HG03196 (cell line): ENCODE measurements around the gene SLC13A4.
"Not testable (repeated sequence)": the region's sequence is repeated elsewhere in the genome, so short reads cannot be mapped to it uniquely, and the experiment has no call there.

Source experiments
- ATAC-seq: cut with Tn5 transposase; IDR thresholded peaks from one replicate; pipeline ENCODE4 v1.9.1; 2021; ENCODE audit not compliant: unreplicated experiment

The SLC13A4 gene

DNA sequence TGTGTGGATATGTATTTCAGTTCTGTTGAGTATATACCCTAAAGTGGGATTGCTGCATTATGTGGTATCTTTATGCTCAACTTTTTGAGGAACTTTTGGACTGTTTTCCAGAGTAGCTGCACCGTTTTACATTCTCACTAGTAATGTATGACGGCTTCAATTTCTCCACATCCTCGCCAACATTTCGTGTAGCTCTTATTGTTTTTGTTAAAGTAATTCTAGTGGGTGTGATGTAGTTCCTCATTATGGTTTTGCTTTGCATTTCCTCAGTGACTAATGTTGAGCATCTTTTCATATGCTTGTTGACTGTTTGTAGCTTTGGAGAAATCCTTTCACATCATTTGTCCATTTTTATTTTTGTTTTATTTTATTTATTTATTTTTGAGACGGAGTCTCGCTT, 61.1 kb downstream of the SLC13A4 start:
- no peak for ATAC-seq

DNA sequence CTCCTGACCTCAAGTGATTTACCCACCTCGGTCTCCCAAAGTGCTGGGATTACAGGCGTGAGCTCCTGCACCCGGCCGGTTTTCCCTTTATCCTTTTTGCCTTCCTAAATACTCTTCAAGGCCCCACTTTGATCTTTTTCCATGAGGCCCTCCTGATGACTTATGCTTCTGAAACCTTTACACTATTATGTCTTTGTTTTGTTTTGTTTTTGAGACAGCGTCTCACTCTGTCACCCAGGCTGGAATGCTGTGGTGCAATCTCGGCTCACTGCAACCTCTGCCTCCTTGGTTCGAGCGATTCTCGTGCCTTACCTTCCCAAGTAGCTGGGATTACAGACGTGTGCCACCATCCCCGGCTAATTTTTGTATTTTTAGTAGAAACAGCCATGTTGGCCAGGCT, 61.8 kb downstream of the SLC13A4 start:
- ATAC-seq, result no peak

DNA sequence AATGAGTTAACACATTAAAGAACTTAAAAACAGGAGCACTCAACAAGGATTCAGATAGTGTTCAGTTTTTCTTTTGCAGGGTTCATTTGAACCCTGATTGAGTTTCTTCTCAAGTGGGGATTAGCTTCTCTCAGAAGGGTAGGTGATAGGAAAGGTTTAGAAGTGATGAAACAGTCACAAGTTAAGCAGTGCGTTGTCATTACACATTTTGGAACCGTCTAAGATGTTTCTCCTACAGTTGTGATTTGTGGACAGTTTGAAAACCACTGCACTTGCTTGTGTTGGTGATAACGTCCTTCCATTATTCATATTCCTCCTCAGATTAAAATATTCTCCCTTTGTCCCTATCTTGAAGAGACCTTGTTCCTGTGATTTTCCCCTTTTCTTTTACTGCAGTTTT, 62.9 kb downstream of the SLC13A4 start:
- no peak for ATAC-seq

DNA sequence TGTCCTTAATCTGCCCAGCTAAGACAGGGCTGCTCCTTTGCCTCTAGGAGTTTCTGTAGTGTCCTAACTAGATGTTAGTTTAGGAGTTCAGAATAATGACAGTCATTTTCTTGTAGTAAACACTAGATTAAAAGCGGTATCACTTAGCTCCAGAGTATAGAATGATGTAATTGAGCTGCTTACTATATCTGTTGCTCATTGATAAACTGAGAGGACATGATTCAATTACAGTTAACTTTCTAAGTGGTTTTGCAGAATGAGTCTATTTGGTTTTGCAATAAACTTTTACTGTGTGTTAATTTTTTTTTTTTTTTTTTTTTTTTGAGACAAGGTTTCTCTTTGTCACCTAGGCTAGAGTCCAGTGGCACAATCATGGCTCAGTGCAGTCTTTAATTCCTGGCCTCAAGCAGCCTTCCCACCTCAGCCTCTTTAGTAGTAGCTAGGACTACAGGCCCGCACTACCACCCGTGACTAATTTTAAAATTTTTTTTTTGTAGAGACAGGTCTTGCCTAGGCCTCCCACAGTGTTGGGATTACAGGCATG, 63.9 kb downstream of the SLC13A4 start:
- no peak for ATAC-seq

DNA sequence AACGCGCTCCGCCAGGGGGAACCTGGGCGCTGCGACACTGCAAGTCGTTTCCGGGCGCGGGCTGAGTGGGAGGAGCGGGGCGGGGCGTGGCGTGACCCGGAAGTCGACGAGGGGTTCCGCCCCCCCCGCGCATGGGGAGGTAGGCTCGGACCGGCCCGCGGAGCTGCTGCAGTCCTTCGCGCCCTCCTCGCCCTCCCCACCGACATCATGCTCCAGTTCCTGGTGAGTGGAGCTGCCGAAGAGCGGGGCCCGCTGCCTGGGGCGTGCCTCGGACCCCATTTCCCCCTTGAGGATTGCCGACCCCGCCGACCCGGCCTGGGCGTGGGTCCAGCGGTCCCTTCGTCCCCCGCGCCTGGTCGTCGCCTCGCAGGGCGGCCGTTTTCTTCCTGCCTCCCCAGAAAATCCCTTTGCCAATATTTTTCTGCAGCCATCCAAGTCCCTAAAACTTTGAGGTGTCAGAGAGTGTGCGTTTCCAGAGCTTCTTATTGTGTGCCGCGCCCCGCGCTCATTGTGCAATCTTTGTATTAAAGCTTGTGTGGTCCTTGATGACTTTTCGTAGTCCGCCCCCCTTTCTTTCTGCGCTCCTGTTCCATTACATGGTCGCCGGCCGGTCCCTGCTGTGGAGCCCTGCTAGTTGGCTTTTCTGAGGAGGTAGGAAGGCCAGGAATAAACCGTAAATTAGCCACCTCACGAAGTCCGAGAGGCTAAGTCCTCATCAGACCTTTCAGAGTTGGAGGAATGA, 65.4 kb downstream of the SLC13A4 start, which contains the start of gene STMP1:
Gene STMP1 (plus strand): TSS at position 142 of the 742 bp plus-strand sequence.
- ATAC-seq, result peak; percentile 94

DNA sequence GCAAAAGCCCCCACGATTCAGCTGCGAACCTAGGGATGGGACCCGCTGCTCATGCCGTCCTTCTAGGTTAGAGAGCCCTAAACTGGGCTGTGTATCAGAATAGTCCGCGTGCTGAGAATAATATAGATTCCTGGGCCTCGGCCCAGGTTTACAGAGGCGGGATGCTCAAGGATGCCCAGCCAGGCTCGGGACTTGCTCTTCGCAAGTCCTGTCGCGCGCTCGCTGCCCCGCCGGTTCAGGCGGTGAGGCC, 65.9 kb downstream of the SLC13A4 start:
- no peak for ATAC-seq

DNA sequence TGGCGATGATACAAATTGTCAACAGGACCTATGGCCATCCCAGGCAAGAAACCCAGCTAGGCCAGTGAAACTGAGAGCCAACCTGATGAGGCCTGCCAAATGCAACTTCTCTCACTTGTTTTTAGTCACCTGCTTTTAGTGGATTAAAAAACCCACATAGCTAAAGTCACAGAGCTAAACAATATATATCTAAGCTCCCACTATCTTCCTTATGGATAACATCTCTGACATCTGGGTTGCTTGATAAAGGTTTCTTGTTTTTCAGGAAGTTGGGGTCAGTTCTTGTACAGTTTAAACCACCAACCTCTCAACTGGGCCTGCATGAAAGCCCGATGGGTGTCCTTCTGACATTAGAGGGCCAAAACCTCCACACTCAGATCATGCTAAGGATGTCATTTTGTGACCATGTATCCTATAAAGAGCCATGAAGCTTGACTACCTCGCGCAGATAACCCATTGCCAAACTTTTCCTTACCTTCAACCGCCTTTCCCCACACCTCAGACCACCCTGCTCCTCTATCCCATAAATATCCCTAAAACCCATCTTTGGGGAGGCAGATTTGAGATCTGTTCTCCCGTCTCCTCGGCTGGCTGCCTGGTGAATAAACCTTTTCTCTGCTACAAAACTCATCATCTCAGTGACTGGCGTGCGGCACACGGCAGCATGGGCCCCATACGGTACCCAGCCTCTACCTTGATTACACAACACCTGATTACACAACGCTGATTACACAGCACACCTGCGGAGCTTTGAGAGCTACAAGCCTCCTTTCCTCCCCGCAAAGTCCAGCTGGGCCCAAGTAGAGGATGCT, 66.5 kb downstream of the SLC13A4 start:
- peak; percentile 5 for ATAC-seq

DNA sequence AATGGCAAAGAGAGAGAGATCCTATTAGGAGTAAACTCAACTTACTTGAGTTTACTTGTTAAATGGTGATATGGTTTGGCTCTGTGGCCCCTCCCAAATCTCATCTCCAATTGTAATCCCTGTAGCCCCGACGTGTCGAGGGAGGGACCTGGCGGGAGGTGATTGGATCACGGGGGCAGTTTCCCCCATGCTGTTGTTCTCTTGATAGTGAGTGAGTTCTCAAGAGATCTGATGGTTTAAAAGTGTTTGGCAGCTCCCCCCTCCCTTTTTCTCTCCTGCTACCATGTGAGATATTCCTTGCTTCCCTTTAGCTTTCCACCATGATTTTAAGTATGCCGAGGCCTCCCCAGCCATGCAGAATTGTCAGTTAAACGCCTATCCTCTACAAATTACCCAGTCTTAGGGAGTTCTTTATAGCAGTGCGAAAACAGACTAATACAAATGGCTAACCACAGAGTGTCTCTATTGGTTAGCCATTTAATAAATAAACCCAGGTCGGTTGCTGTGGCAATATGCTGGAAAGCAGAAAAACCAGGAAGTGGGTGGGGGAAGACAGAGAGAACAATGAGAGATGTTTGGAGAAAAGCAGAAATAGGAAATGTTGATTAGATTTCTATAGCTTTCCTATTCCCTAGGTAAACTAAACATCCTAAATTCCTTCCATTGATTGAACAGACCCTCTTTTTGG, 68.7 kb downstream of the SLC13A4 start:
- ATAC-seq, result no peak

DNA sequence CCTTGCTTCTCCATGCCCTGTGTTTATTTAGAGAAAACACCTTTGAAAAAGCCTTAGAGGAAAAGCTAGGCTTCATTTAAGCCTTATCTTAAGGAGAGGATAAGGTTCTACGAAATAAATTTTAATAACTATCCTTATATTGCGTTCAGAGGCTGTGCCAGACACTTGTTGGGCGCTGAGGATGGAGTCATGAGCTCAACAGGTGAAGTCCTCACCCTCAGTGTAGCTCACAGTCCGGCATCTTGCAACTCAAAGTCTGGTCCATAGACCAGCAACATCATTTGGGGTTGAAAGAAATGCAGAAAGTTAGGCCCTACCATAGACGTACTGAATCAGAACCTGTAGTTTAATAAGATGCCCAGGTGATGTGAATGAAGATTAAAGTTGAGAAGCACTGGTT, 69.4 kb downstream of the SLC13A4 start:
- no peak for ATAC-seq

DNA sequence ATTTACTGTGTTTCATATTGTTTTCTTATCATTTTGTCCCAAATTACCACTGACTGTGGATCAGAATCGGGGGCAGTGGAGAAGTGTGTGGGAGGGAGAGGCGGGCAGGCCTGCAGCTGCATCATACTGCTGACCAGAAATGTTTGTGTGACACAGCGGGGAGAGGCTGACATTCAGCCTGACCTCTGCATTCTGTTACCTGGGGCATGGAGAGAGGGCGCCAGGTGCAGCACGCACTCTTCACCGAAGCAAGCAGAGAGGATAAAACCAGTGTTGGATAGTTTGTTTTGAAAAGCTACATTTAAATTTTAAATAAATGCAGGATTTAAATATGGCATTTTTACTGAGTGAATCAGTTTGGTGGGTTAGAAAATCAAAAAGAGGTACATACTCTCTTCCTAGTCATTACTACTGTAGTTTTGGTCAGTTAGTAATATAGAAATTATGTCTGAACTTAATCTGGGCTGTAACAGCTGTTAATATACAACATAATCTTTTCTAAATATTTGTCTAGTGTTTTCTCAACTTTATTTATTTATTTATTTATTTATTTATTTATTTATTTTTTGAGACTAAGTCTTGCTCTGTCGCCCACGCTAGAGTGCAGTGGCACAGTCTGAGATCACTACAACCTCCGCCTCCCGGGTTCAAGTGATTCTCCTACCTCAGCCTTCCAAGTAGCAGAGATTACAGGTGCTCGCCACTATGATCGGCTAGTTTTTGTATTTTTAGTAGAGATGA, 74.5 kb downstream of the SLC13A4 start:
- no peak for ATAC-seq

DNA sequence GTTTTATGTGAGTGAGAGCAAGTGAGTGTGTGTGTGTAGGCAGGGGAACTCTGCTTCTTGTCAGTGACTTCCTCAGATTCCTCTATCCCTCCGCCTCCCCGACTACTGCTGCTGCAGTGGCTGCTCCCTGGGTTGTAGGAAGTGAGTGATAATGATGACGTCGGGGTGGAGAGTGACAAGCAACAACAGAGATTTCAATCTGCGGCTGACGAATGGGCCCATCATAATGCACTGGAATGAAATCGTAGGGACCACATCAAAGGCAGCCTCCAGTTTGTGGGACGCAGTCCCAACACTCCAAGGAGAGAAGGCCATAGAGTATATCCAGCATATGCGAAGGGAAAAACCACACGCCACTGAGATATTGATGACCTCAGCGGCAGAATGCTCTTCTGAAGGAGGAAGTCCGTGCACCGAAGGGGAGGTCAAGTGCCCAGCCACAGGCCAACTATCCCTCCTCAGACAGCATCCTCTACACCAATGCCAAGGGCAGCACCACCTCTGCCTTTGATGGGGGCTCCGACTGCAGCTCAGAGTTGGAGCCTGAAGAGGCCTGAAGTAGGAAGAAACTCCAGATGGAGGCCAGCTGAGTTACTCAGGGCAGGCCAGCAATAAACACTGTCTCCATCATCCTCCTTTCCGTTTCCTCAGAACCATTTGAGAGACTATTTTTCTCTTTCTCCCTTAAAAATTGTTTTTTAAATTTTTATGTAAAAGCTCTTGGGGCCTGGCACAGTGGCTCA, 77.0 kb downstream of the SLC13A4 start:
- no peak for ATAC-seq

DNA sequence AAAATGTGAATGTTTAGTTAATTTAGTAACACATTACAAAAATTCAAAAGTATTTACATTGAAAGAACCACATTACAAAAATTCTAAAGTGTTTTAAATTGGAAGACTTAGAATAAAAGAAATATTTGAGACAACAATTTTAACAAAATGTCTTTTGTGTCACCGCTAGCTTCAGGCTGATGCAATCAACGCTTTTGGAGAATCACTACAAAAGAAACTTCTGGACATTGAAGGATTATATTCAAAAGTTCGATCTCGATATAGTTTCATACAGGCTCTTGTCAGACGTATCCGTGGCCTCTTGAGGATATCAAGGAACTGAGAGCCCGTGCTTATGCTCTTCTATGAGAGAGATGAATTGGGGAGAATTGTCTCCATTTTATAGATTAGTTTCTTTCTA, 79.8 kb downstream of the SLC13A4 start:
- ATAC-seq, result no peak

DNA sequence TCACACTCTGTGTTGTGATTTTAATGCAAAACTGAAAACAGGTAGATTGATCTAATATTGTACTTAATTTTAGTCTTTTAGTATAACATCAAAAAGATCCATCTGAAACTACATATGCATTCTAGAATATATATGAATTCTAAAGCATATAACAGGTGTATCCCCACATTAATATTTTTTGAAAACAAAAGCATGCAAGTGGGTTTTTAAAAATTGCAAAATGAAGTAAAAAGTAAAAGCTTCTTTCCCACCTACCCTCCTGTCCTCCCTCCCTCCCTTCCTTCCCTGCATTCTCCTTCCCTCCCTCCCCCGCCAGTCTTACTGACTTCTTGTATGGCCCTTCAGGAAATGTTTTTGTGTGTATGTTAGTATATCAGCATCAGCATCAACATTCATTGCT, 80.2 kb downstream of the SLC13A4 start:
- ATAC-seq, result no peak

DNA sequence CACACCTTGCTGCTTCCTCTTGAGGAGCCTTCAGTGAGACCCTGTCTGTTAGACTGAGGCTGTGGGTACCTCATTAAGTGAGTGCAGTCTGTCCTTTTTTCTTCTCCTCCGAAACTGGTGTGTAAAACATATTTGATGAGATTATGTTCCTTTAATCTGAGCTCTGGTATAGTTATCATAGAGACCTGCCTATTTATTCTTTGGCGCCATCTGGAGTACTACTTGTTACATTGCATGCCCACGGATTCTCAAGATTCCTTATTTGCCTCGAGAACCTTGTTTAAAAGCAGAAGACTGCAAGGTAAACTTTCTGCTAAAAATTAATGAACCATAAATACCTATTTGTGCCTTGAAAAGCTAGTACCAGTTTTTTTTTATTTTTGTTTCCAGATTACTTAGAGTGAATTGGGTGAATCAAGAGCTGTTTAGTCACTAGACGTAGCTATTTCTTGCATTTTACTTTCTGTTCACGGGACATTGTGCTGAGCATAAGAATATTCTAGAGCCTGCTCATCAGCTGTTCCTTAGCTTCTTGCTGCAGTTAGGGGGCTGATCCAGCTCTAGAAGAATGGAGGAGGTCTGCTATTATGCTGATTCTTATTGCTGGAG, 82.6 kb downstream of the SLC13A4 start:
- no peak for ATAC-seq

DNA sequence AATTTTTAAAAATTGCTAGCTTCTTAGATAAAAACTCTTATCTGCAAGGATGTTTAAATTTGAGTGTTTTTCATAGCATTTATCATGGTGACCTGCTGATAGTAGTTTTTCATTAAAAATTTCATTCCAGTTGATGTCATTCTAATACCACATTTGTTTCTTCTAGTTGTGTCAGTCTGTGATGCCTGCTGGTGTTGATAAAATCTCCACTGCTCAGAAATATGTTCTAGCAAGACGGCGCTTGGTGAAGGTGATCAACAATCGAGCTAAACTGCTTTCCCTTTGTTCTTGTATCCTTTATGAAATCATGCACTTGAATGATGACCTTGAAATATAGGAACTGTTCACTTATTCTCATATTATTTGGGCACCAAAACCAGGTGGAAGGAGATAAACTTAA, 83.3 kb downstream of the SLC13A4 start:
- ATAC-seq, result no peak

DNA sequence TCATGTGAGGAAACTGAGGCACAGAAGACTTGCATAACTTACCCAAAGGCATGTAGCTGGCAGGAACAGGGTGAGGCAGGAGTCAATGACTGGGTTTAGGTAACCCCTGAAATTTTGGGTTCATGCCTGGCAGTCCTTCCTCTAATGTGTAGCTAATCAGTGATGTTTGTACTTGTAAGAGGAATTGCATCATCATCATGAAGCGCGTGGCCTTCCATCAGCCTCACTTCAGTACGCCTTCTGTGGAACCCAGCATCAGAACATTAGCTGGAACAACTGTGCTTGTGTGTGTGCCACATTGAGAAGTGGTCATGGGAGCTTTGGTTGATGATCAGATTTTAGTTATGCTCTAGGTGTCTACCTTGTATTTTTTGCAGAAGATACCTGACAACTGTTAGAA, 83.8 kb downstream of the SLC13A4 start:
- ATAC-seq, result no peak

DNA sequence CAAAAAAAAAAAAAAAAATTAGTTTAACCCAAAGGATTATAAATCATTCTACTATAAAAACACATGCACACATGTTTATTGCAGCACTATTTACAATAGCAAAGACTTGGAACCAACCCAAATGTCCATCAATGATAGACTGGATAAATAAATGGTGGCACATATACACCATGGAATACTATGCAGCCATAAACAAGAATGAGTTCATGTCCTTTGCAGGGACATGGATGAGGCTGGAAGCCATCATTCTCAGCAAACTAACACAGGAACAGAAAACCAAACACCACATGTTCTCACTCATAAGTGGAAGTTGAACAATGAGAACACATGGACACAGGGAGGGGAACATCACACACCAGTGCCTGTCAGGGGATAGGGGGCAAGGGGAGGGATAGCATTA, 88.3 kb downstream of the SLC13A4 start:
- not testable (repeated sequence) for ATAC-seq

DNA sequence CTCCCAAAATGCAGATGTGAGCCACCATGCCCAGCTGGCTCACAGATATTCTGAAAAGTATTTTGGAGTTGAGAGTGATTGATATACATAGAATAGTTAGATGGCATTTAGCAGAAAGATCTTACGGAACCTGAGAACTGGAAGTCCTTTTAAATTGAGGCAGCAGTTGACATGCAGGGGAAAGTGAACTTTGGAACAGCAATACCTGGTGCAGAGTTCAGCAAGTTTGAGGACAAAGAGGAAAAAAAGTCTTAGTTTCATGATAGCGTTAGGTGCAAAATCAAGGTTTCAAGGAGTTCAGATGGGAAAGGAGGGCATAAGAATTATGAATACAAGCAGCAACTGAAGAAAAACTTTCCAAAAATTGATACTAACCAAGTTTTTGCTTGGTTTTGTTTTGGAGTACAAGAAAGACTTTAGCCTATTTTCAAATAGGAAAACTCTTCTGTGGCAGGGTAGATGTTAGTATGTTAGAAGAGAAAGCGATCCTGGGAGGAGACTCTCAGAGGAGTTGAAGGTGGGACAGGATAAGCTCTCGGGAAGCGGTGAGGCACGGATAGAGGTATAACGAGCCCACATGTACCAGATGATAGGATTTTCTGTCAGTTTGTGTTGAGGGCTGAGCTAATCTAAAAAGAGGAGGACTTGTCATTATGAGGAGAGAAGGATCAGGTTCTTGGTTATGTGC, 93.7 kb downstream of the SLC13A4 start:
- no peak for ATAC-seq
